GM12878 (cell line): Measurements from ENCODE around the gene ALG11. TPM values are rescaled to one million over a fixed set of nuclear protein-coding genes. Genes with fewer than 3 reads are reported as not detected.

Experiments used
- ATAC-seq: fragments of 200-7000 bp; cut with Tn5 transposase; 3 replicates; pipeline ENCODE4 v1.9.1; 2020; ENCODE audit warnings: mild to moderate bottlenecking, moderate library complexity
- BruUV-seq: library from RNA; stranded (reverse); fragments of 400-500 nt; replicated peaks from 2 replicates; lab custom pipeline; 2021; lab: Mats Ljungman, UMichigan
- CTCF ChIA-PET: fragments of 300-600 bp; sonication (Branson Sonifier 250); formaldehyde crosslinking; extraction: SDS; loops from one replicate; lab custom pipeline; 2021; ENCODE audit warnings: inconsistent platforms; lab: Yijun Ruan, JAX
- POLR2A ChIA-PET: fragments of 350-600 bp; formaldehyde crosslinking; extraction: SDS; loops from one replicate; lab custom pipeline; 2021; ENCODE audit warnings: inconsistent platforms; lab: Charles Lee
- RAD21 ChIA-PET: fragments of 300-600 bp; sonication (Branson Sonifier 250); formaldehyde crosslinking; loops from one replicate; lab custom pipeline; 2023; ENCODE audit warnings: antibody characterized with exemption; ENCODE audit not compliant: unreplicated experiment; lab: Charles Lee
- SMC1A ChIA-PET: fragments of 300-600 bp; sonication (Branson Sonifier 250); formaldehyde crosslinking; loops from one replicate; lab custom pipeline; 2023; ENCODE audit not compliant: unreplicated experiment, uncharacterized antibody; lab: Charles Lee
- DNase-seq: peaks from one replicate; pipeline ENCODE4 v3.0.0-alpha.2; 2011; ENCODE audit warnings: low read depth, low spot score
- FAIRE-seq: peaks from 3 replicates; lab custom pipeline; 2011; peaks lifted over from hg19 to GRCh38; lab: Jason Lieb, UNC
- H2AFZ ChIP-seq: 2 replicates; pipeline ENCODE4 v1.6.0; 2011; ENCODE audit warnings: low read depth, low read length, control low read depth; ENCODE audit not compliant: control insufficient read depth
- H3K27ac ChIP-seq: 2 replicates; pipeline ENCODE4 v1.5.1; 2011; ENCODE audit warnings: control low read depth; ENCODE audit not compliant: control insufficient read depth, insufficient read depth
- H3K27me3 ChIP-seq, 2 experiments: replicated peaks in 1 of 2; 2 replicates each; pipeline versions ENCODE4 v1.6.0 to v1.6.1; 2011; ENCODE audit warnings: low read length in 1 of 2; ENCODE audit not compliant: control insufficient read depth in 2 of 2, insufficient read depth in 2 of 2
- H3K36me3 ChIP-seq, 2 experiments: 2 replicates each; pipeline ENCODE4 v1.5.1; 2011; ENCODE audit warnings: low read length in 1 of 2; ENCODE audit not compliant: control insufficient read depth in 2 of 2, insufficient read depth in 2 of 2
- H3K4me1 ChIP-seq: 2 replicates; pipeline ENCODE4 v1.6.1; 2011; ENCODE audit warnings: mild to moderate bottlenecking, low read length, moderate library complexity, mixed read lengths; ENCODE audit not compliant: control insufficient read depth, insufficient read depth
- H3K4me2 ChIP-seq: 2 replicates; pipeline ENCODE4 v1.6.0; 2011; ENCODE audit warnings: control low read depth; ENCODE audit not compliant: control insufficient read depth, insufficient read depth
- H3K4me3 ChIP-seq: fragments of 200-600 bp; sonication (generic); 2 replicates; pipeline ENCODE4 v1.5.1; 2016
- H3K79me2 ChIP-seq: 2 replicates; pipeline ENCODE4 v1.6.0; 2011; ENCODE audit warnings: low read length; ENCODE audit not compliant: control insufficient read depth, insufficient read depth
- H3K9ac ChIP-seq: 2 replicates; pipeline ENCODE4 v1.8.0; 2011; ENCODE audit warnings: low read length, control low read depth, mixed read lengths; ENCODE audit not compliant: control insufficient read depth, insufficient read depth
- H3K9me3 ChIP-seq: replicated peaks from 3 replicates; pipeline ENCODE4 v1.5.1; 2011; ENCODE audit warnings: mild to moderate bottlenecking, low read length; ENCODE audit not compliant: control insufficient read depth, insufficient read depth
- H4K20me1 ChIP-seq: 2 replicates; pipeline ENCODE4 v1.6.0; 2011; ENCODE audit not compliant: control insufficient read depth, insufficient read depth
- CEBPB ChIP-seq, 2 experiments: fragments of 150-350 bp in 1 of 2; IDR thresholded peaks; 2 replicates each; pipeline ENCODE4 v1.6.1; 2012 to 2014; ENCODE audit warnings: low read depth in 2 of 2, low read length in 2 of 2, borderline replicate concordance in 1 of 2, inconsistent platforms in 1 of 2
- MAX ChIP-seq: IDR thresholded peaks from 2 replicates; pipeline ENCODE4 v1.6.1; 2012; ENCODE audit warnings: low read depth, low read length, improper control_type of control experiment
- RUNX3 ChIP-seq: IDR thresholded peaks from 2 replicates; pipeline ENCODE4 v1.6.1; 2012; ENCODE audit warnings: low read length, inconsistent platforms
- ZNF687 ChIP-seq: fragments of 450-650 bp; IDR thresholded peaks from 2 replicates; pipeline ENCODE4 v1.6.1; 2017; ENCODE audit warnings: mild to moderate bottlenecking, moderate library complexity
- WGBS: methylation state at CpG from one replicate; pipeline ENCODE4 v1.1.6; 2016; ENCODE audit warnings: low lambda C conversion rate; ENCODE audit not compliant: insufficient replicate concordance, insufficient coverage; ENCODE audit errors: missing lambda C conversion rate; 5-methylcytosine and 5-hydroxymethylcytosine counted together
- in situ Hi-C: fragments of 300-500 bp; cut with MboI; formaldehyde crosslinking; loops from 9 replicates; pipeline ENCODE4 v1.14.3; 2018; ENCODE audit warnings: mixed read lengths
- intact Hi-C: fragments of 100-400 bp; cut with micrococcal nuclease; formaldehyde crosslinking; loops from one replicate; pipeline ENCODE4 v1.14.2; 2022; ENCODE audit not compliant: unreplicated experiment
- polyA plus RNA-seq, 11 experiments: library from polyadenylated mRNA; depleted of rRNA in 4 of 11; unstranded in 6 of 11; stranded (reverse) in 5 of 11; fragments of >200 nt; fragmentation: Nextera tagmentation in 4 of 11; fragmentation: Illumina TruSeq in 1 of 11; extraction: Ambion mirVana in 4 of 11; extraction: Trizol in 1 of 11; gene quantifications; 1 replicate in 1 of 11; 2 replicates in 10 of 11; pipeline versions ENCODE4 v1.2.1 to v1.2.3, GENCODE V29; 2011 to 2016; ENCODE audit warnings: inconsistent platforms in 2 of 11, missing spikeins in 2 of 11, low read depth in 1 of 11
- total RNA-seq, 4 experiments: library from RNA; depleted of rRNA in 3 of 4; stranded (reverse); fragments of >200 nt in 3 of 4; fragmentation: Illumina TruSeq in 1 of 4; extraction: Trizol in 1 of 4; gene quantifications; 2 replicates each; pipeline versions ENCODE4 v1.2.1 to v1.2.3, GENCODE V29; 2013 to 2021

Gene ALG11
- total and polyA plus RNA-seq, 10 of the 15 experiments (the other 5 are each of a cell fraction or from before 2014, with no cell fraction given) = 8.4 to 27.7 (median 15.6) TPM

- Histone ChIP-seq H3K4me2 (no peak within 1 kb of the TSS), H3K27me3 (no peaks in the 10 kb centered on the region), H2AFZ (no peak within 1 kb of the TSS), H3K36me3 (peaks cover 3 to 8% of the 10 kb centered on the region in 2 experiments; a peak in 3 of 4 replicates), H3K27ac (no peak within 1 kb of the TSS), H3K4me1 (no peaks in the 10 kb centered on the region), H4K20me1 (no peaks in the 10 kb centered on the region), H3K9ac (no peak within 1 kb of the TSS), H3K9me3 (no peaks in the 10 kb centered on the region), H3K79me2 (no peaks in the 10 kb centered on the region), H3K4me3 (no peak within 1 kb of the TSS)
- ATAC-seq (no peak), FAIRE-seq (no peak), DNase-seq (no peak)
- in situ Hi-C loops = no loop called here
- BruUV-seq = no TSS peak
- SMC1A ChIA-PET = interaction anchor here (0.7 kb wide), 1 partner anchor 959 kb away, joined by 3 read pairs; no protein-coding TSS in a partner anchor
- 79% methylated on average over 3 of the region's 3 CpGs for WGBS
- CTCF ChIA-PET = interaction anchor here (0.5 to 0.9 kb wide), 3 partner anchors 12 to 407 kb away, joined by 3 read pairs; no protein-coding TSS in a partner anchor
- POLR2A ChIA-PET = no interaction called here
- TF ChIP-seq CEBPB (IDR thresholded peaks at IDR 0.05; ENCODE audit: borderline replicate concordance in 1 of 2, low read depth in 2 of 2, low read length in 2 of 2) (no peak), RUNX3 (no peak), ZNF687 (no peak), MAX (no peak)
- intact Hi-C loops = no loop called here
- RAD21 ChIA-PET = no interaction called here
These were observed 12.3 kb downstream of the ALG11 start, which contains the start of gene UTP14C for GRCh38 chr13:52024481-52024880. Gene UTP14C, plus strand, starts transcription at chr13:52024691. Its CDS starts 4,114 bp downstream, at chr13:52028805.
